Astrocyte (in vitro differentiated cells and primary cell): ENCODE measurements around the gene FCN3.

Experiments
- EZH2 ChIP-seq: IDR thresholded peaks from 2 replicates; pipeline ENCODE4 v1.6.1; 2012; ENCODE audit warnings: mild to moderate bottlenecking, low read length, inconsistent platforms; ENCODE audit not compliant: insufficient read depth
- TF ChIP-seq, protein P1 (sequence below): IDR thresholded peaks from 2 replicates; pipeline ENCODE4 v1.5.1; 2011; ENCODE audit warnings: low read depth, mild to moderate bottlenecking, inconsistent platforms, low read length, moderate library complexity; ENCODE audit not compliant: insufficient read depth

DNA sequence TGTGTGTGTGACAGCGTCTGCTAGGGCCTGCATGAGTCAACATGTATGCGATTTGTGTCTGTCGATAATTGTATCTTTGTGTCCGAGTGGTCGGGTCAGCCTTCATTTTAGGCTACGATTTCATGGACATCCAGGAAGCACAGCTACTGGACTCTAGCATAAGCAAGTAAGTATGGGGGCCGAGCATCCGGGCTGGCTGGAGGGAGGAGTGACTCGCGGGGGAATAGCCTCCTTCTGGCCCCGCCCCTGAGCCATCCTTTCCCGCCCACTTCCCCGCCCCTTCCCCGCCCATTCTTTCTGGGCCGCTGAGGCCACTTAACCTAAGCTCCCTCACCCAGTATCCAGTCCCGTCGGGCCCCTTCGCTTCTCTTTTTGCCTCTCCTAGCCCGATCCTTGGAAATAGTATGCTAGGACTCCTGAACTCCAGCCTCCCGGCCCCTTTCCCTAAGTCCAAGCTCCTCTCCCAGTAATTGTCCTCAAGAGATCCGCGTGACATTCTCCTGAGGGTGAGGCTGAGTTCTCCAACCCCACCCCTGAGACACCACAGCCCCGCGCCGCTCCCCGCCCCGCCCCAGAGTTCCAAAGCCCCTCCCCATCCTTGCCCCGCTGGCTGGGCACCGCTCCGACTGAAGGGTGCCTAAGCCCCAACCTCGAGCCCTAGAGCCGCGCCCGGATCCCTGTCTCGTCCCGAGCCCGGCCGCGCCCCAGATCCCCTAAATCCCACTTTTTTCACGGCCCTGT lies 9.1 kb downstream of the FCN3 start:
- TF ChIP-seq, protein P1, sequence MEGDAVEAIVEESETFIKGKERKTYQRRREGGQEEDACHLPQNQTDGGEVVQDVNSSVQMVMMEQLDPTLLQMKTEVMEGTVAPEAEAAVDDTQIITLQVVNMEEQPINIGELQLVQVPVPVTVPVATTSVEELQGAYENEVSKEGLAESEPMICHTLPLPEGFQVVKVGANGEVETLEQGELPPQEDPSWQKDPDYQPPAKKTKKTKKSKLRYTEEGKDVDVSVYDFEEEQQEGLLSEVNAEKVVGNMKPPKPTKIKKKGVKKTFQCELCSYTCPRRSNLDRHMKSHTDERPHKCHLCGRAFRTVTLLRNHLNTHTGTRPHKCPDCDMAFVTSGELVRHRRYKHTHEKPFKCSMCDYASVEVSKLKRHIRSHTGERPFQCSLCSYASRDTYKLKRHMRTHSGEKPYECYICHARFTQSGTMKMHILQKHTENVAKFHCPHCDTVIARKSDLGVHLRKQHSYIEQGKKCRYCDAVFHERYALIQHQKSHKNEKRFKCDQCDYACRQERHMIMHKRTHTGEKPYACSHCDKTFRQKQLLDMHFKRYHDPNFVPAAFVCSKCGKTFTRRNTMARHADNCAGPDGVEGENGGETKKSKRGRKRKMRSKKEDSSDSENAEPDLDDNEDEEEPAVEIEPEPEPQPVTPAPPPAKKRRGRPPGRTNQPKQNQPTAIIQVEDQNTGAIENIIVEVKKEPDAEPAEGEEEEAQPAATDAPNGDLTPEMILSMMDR, result no peak
- no peak for TF ChIP-seq EZH2
